Activated T-helper 1 cell treated with anti-CD3 and anti-CD28 coated beads, Interleukin-2, amount 50 U/mL, for 16 hours (primary cell): ENCODE results near the gene GIPC3.

Source experiments
- DNase-seq, 2 donors: peaks; one replicate each; pipeline ENCODE4 v3.0.0-alpha.2; 2020; ENCODE audit warnings: low read depth in 1 of 2, low spot score in 1 of 2

Gene GIPC3

GRCh38 chr19:3604987-3605343 lies 19.7 kb downstream of the GIPC3 start:
- no peak for DNase-seq

DNA sequence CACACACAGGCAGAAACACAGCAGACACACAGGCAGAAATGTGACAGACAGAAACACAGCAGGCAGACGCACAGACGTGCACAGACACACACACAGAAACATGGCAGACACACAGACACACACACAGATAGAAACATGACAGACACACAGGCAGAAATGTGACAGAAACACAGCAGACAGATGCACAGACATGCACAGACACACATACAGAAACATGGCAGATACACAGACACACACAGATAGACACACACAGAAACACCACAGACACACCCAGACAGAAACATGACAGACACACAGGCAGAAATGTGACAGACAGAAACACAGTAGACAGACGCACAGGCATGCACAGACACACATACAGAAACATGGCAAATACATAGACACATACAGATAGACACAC lies 20.1 kb downstream of the GIPC3 start:
- DNase-seq = no peak

DNA sequence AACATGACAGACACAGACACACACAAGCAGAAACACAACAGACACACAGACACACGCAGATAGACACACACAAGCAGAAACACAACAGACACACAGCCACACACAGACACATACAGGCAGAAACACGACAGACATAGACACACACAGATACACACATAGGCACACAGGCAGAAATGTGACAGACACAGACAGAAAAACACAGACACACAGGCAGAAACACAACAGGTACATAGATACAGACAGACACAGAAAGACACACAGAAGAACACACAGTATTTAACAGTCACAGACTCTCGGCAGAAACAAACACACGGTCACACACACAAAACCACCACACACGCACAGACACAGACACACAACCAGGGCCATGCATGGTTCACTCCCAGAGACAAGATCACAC lies 20.5 kb downstream of the GIPC3 start:
- no peak for DNase-seq

DNA sequence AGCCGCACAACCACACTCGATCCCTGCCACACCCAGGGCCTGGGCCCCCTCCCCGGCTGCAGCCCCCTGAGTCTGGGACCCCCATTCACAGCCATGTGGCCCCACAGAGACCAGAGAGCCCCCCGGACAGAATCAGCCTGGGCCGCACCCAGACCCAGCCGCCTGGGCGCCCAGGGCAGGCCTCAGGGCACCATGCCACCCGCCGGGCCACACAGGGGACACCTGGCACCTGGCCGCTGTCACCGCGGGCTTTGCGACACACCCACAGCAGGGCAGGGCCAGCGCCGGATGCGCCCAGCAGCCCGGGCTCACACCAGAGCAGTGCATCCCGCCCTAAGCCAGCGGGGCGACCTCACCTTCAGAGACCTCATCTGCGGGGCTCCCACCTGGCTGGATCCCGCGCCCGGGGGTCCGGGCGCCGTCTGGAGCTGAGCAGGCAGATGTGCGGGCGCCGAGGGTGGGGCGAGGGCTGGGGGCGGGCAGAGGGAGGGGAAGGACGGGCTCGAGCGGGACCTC lies 21.0 kb downstream of the GIPC3 start:
- no peak for DNase-seq

DNA sequence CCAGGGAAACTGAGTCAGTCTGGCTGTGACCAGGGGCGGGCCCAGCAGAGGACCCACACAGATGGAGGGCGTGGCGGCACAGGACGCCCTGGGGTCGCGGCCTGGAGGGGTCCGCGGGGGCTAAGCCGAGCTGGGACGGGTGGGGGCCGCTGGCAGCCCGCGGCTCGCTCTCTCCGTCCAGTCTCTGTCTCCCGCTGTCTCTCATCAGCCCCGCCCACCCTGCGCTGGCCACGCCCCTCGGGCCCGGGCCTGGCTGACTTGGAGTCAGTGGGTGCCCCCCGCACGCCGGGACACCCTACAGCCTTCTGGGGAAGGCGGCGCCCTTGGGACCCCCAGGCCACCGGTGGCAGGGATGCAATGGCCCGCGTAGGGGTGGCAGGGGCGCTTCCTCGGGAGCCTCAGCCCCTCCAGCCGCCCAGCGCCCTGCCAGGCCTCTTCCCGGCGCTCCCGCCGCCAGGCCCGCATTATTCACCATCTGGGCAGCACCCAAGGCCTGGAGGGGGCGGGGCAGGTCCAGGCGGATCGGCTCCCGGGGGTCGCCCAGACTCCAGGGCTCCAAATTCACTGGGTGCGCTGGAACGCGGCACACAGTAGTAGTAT lies 21.5 kb downstream of the GIPC3 start, which contains the start of gene TBXA2R:
TSS of gene TBXA2R (minus strand) at position 186 of the 600 bp plus-strand sequence. CDS start 6,241 bp downstream, outside the sequence.
- DNase-seq = peak in 1 of 2 donors; percentile 21

- DNase-seq = no peak
Measured at GRCh38 chr19:3607303-3608078, 22.2 kb downstream of the GIPC3 start.

DNA sequence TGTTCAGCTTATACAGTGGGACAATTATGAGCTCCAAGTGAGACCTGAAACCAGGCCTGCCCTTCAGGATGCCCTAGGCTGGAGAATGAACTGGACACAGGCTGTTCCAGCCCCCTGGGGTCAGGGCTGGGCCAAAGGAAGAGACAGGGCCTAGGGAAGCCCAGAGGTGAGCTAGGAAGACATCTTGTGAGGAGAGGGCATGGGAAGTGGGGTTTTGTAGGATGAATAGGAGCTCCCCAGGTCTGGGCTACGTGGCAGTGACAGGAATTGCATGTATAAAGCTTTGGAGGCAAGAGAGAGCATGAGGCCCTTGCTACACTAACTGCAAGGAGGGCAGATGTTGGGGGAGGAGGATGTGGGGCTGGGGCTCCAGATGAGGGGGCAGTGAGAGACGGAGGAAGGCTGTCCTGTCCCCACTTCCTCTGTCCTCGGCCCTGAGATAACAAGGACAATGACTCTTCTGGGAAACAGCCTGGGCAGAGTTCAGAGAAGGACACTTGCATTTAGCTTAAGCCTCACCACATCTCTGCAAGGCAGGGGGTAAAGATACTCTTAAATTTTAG lies 22.9 kb downstream of the GIPC3 start:
- DNase-seq = no peak

DNA sequence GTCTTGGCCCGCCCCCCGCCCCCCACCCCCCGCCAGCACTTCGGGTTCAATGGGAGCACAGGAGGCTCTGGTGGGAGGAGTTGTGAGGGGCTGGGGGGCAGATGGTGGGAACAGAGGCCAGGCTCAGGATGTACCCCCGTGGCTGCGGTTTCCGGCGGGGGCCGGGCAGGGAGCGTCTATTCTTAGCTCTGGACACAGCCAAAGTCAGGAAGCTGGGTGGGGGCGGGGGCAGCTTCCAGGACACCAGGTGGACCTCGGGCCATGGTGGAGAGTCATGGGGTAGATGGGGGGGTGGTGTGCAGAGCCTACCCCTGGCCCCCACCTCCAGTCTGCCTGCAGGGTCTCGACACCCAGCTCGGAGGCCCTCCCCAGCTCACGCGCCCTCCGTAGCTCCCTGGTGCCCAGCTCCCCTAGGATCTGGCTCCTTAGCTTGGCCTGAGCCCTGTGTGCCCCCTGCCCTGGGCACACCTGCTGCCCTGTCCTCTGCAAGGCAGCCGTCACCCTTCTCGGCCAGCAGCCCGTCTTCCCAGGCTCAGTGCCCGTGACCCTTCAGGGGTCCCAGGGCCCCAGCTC lies 23.6 kb downstream of the GIPC3 start:
- DNase-seq = no peak

GRCh38 chr19:3609779-3610719 lies 24.8 kb downstream of the GIPC3 start:
- no peak for DNase-seq

DNA sequence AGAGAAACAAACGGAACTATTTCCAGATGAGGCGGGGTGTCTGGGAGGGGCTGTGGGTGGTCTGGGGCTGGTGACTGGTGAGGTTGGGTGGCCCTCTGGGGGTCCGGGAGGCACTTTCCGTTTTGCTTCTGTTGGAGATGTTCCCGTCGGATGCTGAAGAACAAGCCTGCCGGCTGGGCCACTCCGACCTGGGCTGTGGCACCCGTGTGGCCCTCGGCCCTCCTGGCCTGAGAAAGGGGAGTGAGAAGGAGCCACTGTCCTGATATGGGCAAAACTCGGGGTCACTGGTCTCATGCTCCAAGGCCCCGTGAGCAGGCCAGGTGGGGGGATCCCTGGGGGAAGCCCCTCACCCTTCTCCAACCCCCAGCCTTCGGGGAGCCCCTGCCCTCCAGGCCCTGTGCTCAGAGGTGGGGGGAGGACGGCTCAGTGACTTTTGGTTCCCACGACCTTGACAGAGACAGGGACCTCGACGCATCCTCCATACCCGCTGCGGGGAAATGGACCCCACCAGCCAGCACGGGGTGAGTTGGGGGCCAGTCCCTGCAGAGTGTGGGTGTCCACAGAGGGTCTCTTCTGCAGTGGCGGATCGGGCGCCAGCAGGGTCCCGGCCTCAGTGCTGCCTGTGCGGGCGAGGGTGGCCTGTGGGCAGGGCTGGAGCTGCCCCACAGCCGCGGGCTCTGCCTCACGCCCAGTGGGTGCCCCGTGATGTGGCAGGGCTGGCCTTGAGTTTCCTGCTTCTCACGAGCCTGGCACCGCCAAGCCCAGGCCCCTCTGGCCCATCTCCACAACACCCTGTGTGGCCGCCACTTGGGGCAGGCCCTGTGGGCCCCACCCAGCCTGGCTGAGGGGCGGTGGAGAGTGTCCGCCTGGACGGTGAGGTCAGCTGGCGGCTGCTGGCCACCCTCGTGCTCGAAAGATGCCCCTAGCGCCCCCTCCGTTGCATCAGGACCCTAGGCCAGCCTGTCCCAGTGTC lies 25.8 kb downstream of the GIPC3 start:
- no peak for DNase-seq

DNA sequence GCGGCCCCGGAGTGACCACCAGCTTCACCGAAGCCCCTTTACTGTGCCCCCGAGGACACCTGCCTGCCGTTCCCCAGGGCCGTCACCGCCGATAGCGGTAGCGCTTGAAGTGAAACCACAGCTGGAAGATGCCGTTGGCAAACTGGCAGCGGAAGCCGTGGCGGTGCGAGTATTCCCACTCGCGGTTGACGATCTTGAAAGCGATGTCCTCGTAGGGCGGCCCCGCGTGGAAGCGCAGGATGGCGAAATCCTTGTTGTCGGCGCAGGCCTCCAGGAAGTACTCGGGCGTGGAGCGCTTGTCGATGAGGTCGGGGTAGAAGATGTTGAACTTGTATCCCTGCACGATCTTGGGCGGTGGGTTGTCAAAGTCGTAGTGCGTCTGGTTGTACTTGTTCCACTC lies 26.6 kb downstream of the GIPC3 start:
- no peak for DNase-seq

DNA sequence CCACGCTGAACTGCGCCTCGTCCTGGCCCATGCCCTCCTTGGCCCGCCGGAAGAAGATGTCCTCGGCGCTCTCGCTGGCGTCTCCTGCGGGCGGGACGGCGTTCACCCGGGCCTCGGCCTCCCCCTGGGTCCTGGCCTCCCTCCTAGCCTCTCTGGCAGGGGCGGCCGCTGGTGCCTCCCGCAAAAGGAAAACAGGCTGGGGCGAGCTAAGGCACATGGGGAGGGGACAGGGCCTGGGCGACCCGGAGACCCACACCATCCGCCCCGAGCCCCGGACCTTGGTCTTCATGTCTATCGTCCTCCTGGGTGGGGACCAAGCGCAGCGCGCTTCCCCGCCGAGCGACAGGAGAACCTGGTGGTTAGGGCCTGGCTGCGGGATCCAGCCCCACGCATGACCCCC lies 27.1 kb downstream of the GIPC3 start:
- no peak for DNase-seq

- no peak for DNase-seq
Measured at GRCh38 chr19:3612901-3613741, 27.8 kb downstream of the GIPC3 start.

GRCh38 chr19:3613818-3614661 lies 28.8 kb downstream of the GIPC3 start:
- DNase-seq = no peak

- DNase-seq = no peak
Measured at GRCh38 chr19:3614858-3615505, 29.7 kb downstream of the GIPC3 start.

DNA sequence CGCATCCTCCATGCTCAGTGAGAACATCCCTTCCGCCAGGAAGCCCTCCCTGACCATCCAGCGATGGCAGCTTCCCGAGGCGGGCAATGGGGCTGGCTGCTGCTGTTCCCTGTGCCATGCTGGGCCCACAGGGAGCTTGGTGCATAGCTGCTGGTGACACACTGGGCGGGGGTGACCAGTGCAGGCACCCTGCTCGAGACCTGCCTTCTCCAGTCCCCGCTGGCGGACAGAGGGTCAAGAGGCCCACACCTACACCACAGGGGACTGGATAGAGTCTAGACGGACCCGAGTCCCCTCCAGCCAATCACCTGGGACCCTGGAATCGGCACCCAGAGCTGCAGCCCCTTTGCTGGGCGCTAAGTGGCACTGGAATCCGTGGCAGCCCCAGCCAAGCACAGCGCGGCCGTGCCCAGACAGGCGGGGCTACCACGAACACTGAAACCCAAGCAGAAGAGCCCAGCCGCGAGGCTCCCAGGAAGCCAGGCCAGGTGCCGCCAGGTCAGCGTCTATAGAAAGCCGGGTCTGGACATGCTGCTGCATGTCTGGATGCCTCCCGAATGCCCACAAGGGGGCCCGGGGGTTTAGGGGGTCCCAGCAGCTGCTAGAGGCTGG lies 30.4 kb downstream of the GIPC3 start:
- no peak for DNase-seq

DNA sequence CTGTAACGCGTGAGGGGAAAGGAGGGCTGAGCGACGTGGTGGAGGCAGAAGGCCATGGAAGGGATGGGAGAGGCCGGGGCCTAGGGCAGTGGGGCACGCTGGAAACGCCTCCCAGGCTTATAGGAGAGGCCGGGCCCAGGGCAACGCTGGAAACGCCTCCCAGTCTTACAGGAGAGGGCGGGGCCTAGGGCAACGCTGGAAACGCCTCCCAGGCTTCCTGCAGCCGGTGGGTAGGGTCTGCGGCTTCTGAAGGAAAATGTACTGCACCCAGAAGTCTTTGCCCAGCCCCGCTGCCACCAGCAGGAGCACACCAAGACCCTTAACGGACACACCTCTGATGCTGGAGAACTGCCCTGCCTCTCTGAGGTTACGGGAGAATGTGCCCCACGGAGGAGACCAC lies 32.2 kb downstream of the GIPC3 start:
- no peak for DNase-seq
